ENCODE data around the gene RGMB.
A peak's percentile ranks its signal among the peaks of the same experiment; 100 is the strongest.

Gene RGMB

GRCh38 chr5:98768960-98769209, 4.6 kb upstream of the RGMB start:
- no peak for DNase-seq

- peak; percentile 94 for DNase-seq
These were observed 4.1 kb upstream of the RGMB start for GRCh38 chr5:98769210-98769958.

GRCh38 chr5:98769959-98770208, 3.6 kb upstream of the RGMB start:
- DNase-seq: no peak

GRCh38 chr5:98770209-98770910, 3.1 kb upstream of the RGMB start:
- peak; percentile 92 for DNase-seq

- no peak for DNase-seq
These were observed 2.5 kb upstream of the RGMB start for GRCh38 chr5:98770911-98771322.

- DNase-seq: peak; percentile 99
These were observed 1.9 kb upstream of the RGMB start for GRCh38 chr5:98771382-98772109.

- DNase-seq: peak; percentile 35
These were observed 849 bp upstream of the RGMB start for GRCh38 chr5:98772415-98773213.

- DNase-seq: no peak
These were observed 324 bp upstream of the RGMB start for GRCh38 chr5:98773214-98773463.

GRCh38 chr5:98774192-98775033, 950 bp downstream of the RGMB start:
- peak; percentile 89 for DNase-seq

GRCh38 chr5:98775246-98776065, 2.0 kb downstream of the RGMB start:
- peak; percentile 52 for DNase-seq

GRCh38 chr5:98776066-98776705, 2.7 kb downstream of the RGMB start:
- DNase-seq: no peak

GRCh38 chr5:98777295-98777694, 3.8 kb downstream of the RGMB start:
- DNase-seq: no peak

GRCh38 chr5:98779264-98779877, 5.9 kb downstream of the RGMB start:
- DNase-seq: no peak

GRCh38 chr5:98780390-98780789, 6.9 kb downstream of the RGMB start:
- no peak for DNase-seq

- no peak for DNase-seq
These were observed 8.1 kb downstream of the RGMB start for GRCh38 chr5:98781520-98781919.

- DNase-seq: no peak
These were observed 8.5 kb downstream of the RGMB start for GRCh38 chr5:98781964-98782363.

- no peak for DNase-seq
These were observed 9.7 kb downstream of the RGMB start for GRCh38 chr5:98783051-98783649.

- no peak for DNase-seq
These were observed 10.9 kb downstream of the RGMB start for GRCh38 chr5:98784411-98784810.

GRCh38 chr5:98785244-98785643, 11.8 kb downstream of the RGMB start:
- DNase-seq: no peak

- peak; percentile 55 for DNase-seq
These were observed 12.9 kb downstream of the RGMB start for GRCh38 chr5:98786191-98786853.
